SK-N-MC (cell line): ENCODE results near the gene RUNX1.

Experiments
- EZH2 ChIP-seq: fragments of 200-600 bp; sonication (generic); IDR thresholded peaks from one replicate; pipeline ENCODE4 v1.6.1; 2017; ENCODE audit warnings: antibody characterized with exemption
- FOXP2 ChIP-seq: optimal IDR thresholded peaks from 2 replicates; pipeline ENCODE3; 2011; ENCODE audit warnings: mild to moderate bottlenecking, moderate library complexity; ENCODE audit not compliant: insufficient read depth; ENCODE audit errors: extremely low read length, control extremely low read depth
- POLR2AphosphoS5 ChIP-seq: IDR thresholded peaks from 2 replicates; pipeline ENCODE4 v1.6.1; 2012; ENCODE audit warnings: mild to moderate bottlenecking, low read depth, low read length, borderline replicate concordance

DNA sequence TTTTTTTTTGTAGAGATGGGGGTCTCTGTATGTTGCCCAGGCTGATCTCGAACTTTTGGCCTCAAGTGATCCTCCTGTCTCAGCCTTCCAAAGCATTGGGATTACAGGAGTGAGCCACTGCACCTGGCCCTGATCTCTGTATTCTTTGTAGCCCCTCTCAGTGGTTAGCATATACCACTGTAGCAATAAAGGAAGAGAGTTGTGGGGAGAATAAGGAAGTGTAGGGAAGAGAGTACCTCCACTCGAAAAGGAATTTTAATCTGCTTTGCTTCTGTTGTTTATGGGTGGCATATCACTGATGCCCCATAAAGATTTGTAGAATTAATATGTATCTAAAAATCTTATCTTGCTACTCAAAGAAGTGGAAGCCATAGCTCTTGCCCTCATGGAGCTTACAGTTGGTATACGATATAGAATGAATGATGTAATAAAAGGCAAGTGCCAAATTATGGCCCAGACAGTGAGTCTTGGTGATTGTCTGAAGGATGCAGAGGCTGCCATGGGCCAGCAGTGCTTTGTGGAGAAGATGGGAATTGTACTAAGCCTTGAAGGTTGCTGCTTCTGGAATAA, 284.3 kb downstream of the RUNX1 start:
- TF ChIP-seq POLR2AphosphoS5 (no peak), EZH2 (no peak), FOXP2 (no peak)
